Vagina (tissue), 2 donors: Measurements from ENCODE around the gene NME9. TPM values are rescaled to one million over a fixed set of nuclear protein-coding genes. Genes with fewer than 3 reads are reported as not detected.
A peak's percentile ranks its signal among the peaks of the same experiment; 100 is the strongest.

Source experiments
- DNase-seq, 2 donors: peaks; one replicate each; pipeline ENCODE4 v3.0.0-alpha.2; 2017; ENCODE audit errors: extremely low spot score in 2 of 2
- H3K27ac ChIP-seq: fragments of 200-600 bp; sonication (generic); one replicate; pipeline ENCODE4 v1.5.1; 2019
- H3K27me3 ChIP-seq: fragments of 200-600 bp; sonication (generic); one replicate; pipeline ENCODE4 v1.5.1; 2019
- H3K36me3 ChIP-seq, 2 donors: fragments of 200-600 bp; sonication (generic); one replicate each; pipeline ENCODE4 v1.5.1; 2017 to 2019
- H3K4me1 ChIP-seq: fragments of 200-600 bp; sonication (generic); one replicate; pipeline ENCODE4 v1.5.1; 2019
- H3K4me3 ChIP-seq, 2 donors: fragments of 200-600 bp; sonication (generic); 1 replicate in 1 of 2; 2 replicates in 1 of 2; pipeline ENCODE4 v1.5.1; 2016 to 2019
- H3K9me3 ChIP-seq: fragments of 200-600 bp; sonication (generic); one replicate; pipeline ENCODE4 v1.5.1; 2019
- CTCF ChIP-seq, 3 experiments: fragments of 450-650 bp in 2 of 3; fragments of 200-600 bp in 1 of 3; sonication (generic) in 1 of 3; IDR thresholded peaks; one replicate each; pipeline ENCODE4 v1.5.1; 2017 to 2019; ENCODE audit warnings: antibody characterized with exemption in 3 of 3, mild to moderate bottlenecking in 2 of 3, moderate library complexity in 2 of 3
- POLR2A ChIP-seq, 2 donors: fragments of 450-650 bp; IDR thresholded peaks; one replicate each; pipeline ENCODE4 v1.6.1; 2017; ENCODE audit warnings: antibody characterized with exemption in 2 of 2, mild to moderate bottlenecking in 2 of 2, moderate library complexity in 2 of 2
- POLR2AphosphoS5 ChIP-seq, 2 donors: sonication (generic); formaldehyde crosslinking; IDR thresholded peaks; one replicate each; pipeline ENCODE4 v1.9.0; 2017; ENCODE audit warnings: antibody characterized with exemption in 2 of 2, mild to moderate bottlenecking in 2 of 2, low read depth in 1 of 2; ENCODE audit not compliant: insufficient read depth in 1 of 2
- intact Hi-C: fragments of 100-400 bp; cut with DNase I; formaldehyde crosslinking; loops from one replicate; pipeline ENCODE4 v1.15.1; 2023
- total RNA-seq: library from RNA; depleted of rRNA; stranded (reverse); fragments of >200 nt; gene quantifications from one replicate; pipeline ENCODE4 v1.2.3, GENCODE V29; 2016

NME9 gene
- total RNA-seq, 1 donor from 2014 or later, result not detected

- Histone ChIP-seq H3K4me3 (no peak overlapping the region), H3K36me3 (no peaks in the 10 kb centered on the region), H3K27me3 (no peaks in the 10 kb centered on the region), H3K9me3 (no peaks in the 10 kb centered on the region), H3K27ac (no peak overlapping the region), H3K4me1 (peaks cover 5% of the 10 kb centered on the region)
- DNase-seq, result no peak
- TF ChIP-seq CTCF (IDR thresholded peaks at IDR 0.05) (no peak), POLR2A (IDR thresholded peaks at IDR 0.05) (no peak), POLR2AphosphoS5 (IDR thresholded peaks at IDR 0.05; ENCODE audit: insufficient read depth in 1 of 2, low read depth in 1 of 2) (no peak)
- intact Hi-C loops, result no loop called here
Observed at GRCh38 chr3:138354376-138354775, 24.7 kb upstream of the NME9 start.

DNA sequence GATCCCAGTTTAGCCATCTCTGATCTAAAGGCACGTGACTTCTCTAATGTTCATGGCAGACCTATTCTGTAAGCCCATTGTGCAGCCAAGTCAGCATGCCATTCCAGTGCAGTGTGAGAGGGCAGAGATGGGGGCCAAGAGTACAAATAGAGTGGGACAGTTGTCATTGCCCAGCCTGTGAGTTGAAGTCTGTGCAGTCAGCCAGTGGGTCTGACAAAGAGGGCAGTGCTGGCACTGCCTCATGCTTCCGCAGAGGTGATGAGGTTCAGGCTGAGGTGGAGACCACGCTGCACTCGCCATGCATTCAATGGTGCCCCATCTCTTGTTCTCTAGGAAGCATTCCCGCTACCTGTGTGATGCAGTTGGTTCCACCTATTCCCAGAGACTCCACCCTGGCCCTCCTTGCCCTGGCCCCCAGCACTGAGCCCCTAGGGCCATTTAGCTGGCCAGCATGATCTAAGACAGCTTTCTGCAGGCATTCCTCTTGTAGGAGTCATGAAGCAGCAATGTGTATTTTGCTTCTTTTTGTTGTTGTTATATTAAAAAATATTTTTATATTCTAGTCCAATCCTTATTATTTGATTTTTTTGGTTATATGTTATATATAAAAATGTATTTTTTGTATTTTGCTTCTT, 22.4 kb upstream of the NME9 start:
- Histone ChIP-seq H3K9me3 (no peaks in the 10 kb centered on the region), H3K4me3 (no peak overlapping the region), H3K27ac (no peak overlapping the region), H3K27me3 (no peaks in the 10 kb centered on the region), H3K4me1 (peaks cover 11% of the 10 kb centered on the region), H3K36me3 (no peaks in the 10 kb centered on the region)
- DNase-seq, result no peak
- no peak for TF ChIP-seq POLR2A (IDR thresholded peaks at IDR 0.05)
- intact Hi-C loops, result no loop called here

- Histone ChIP-seq H3K27ac (no peak overlapping the region), H3K36me3 (no peaks in the 10 kb centered on the region), H3K4me3 (no peak overlapping the region), H3K4me1 (peaks cover 11% of the 10 kb centered on the region), H3K27me3 (no peaks in the 10 kb centered on the region), H3K9me3 (no peaks in the 10 kb centered on the region)
- intact Hi-C loops, result no loop called here
- TF ChIP-seq POLR2A (IDR thresholded peaks at IDR 0.05) (no peak), CTCF (IDR thresholded peaks at IDR 0.05) (no peak), POLR2AphosphoS5 (IDR thresholded peaks at IDR 0.05; ENCODE audit: insufficient read depth in 1 of 2, low read depth in 1 of 2) (no peak)
- DNase-seq, result no peak
Observed at GRCh38 chr3:138351151-138351550, 21.5 kb upstream of the NME9 start.

DNA sequence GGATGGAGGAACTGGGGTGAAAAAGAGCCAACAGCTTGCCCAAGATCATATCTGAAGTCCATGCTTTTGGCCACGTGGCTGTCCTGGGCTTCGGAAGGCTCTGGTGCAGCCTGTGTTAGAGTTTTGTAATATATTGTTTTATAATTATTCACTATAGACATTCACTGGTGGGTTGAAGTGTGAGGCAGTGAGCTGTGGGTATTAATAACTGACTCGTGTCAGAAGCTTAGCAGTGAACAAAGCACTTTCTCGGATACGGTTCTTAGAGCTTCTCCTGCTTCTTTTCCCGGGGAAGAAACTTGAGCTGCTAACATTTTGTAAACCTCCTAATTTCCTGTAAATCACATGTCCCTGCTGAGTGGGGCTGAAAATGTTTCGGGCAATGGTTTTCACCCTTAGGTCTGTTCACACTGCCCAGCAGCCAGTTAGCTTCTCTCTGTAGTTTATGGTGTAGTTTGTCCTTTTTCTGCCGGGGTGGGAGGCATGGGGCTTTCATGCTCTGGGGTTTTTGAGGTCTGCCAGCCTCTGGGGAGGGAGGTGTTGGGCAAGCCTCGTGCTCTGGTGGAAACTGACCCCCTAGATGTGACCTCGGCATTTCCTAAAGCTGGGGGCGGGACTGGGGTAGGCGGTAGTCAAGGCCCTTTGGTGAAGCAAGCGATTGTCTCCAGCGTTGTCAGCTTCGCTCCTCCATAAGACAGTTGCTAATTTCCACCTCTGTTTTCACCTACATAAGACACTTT, 20.4 kb upstream of the NME9 start:
- intact Hi-C loops, result loop anchor here (5.0 kb wide), 1 partner anchor 37 kb away; no protein-coding TSS in a partner anchor
- Histone ChIP-seq H3K27ac (peak overlapping the region; percentile 91), H3K4me3 (peak overlapping the region; percentile 57 to 81), H3K4me1 (peaks cover 11% of the 10 kb centered on the region), H3K36me3 (no peaks in the 10 kb centered on the region), H3K27me3 (no peaks in the 10 kb centered on the region), H3K9me3 (no peaks in the 10 kb centered on the region)
- no peak for DNase-seq
- TF ChIP-seq POLR2A (IDR thresholded peaks at IDR 0.05) (no peak), CTCF (IDR thresholded peaks at IDR 0.05) (no peak), POLR2AphosphoS5 (IDR thresholded peaks at IDR 0.05; ENCODE audit: insufficient read depth in 1 of 2, low read depth in 1 of 2) (no peak)

DNA sequence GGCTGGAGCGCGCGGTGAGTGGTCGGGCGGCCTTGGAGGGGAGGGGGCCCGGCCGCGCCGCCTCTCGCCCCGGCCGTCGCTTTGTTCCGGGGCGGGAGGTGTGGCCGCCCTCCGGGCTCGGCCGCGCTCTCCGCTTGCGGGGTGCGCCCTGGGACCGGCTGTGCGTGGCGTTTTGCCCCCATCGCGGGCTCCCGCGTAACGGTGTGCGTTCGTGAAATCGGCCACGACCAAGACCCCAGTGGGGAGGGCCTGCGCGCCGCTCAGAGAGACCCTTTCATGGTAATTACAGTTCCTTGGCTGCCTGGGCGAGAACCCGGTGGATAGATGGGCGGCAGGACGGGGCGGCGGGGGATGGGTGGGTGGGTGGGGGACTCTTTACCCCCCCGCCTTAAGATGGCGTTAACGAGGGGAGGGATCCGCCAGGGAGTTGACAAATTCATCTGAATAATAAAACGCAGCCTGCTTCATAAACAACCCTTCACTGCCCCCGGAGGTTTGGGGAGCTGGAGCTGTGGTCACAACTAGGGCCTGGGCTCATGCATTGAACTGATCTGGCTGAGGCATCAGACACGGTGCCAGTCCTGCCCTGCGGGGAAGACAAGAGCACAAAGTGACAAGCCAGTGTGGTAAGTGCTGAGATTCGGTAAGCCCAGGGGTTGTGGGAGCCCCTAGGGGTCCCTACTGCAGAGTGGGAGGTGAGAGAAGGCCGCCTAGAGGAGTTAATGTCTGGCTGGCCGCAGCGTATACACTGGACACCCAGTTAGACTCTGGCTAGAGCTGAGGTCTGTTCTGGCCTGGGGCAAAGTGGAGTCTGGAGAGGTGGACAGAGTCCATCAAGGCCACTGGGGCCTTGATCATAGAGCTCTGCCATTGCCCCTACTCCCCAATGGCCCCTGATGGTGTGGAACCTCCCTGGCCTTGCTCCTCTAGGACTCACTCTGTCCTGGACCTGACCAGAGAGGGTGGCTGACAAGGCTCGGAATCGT, 19.4 kb upstream of the NME9 start:
- H3K4me1 ChIP-seq, result peaks cover 11% of the 10 kb centered on the region
- no peak for DNase-seq
- no peak for TF ChIP-seq POLR2A (IDR thresholded peaks at IDR 0.05)
- TF ChIP-seq POLR2AphosphoS5 (IDR thresholded peaks at IDR 0.05; ENCODE audit: insufficient read depth in 1 of 2, low read depth in 1 of 2), result no peak
- TF ChIP-seq CTCF (IDR thresholded peaks at IDR 0.05), result no peak
- peak overlapping the region; percentile 91 for H3K27ac ChIP-seq
- no peaks in the 10 kb centered on the region for H3K9me3 ChIP-seq
- H3K27me3 ChIP-seq, result no peaks in the 10 kb centered on the region
- H3K36me3 ChIP-seq, result no peaks in the 10 kb centered on the region
- intact Hi-C loops, result loop anchor here (5.0 kb wide), 1 partner anchor 38 kb away; no protein-coding TSS in a partner anchor
- H3K4me3 ChIP-seq, result peak overlapping the region; percentile 57 to 81
